PC-9 (cell line): Measurements from ENCODE around the gene SREK1. TPM values are rescaled to one million over a fixed set of nuclear protein-coding genes. Genes with fewer than 3 reads are reported as not detected.

ENCODE experiments used
- BruUV-seq: library from RNA; stranded (reverse); fragments of 400-500 nt; replicated peaks from 2 replicates; lab custom pipeline; 2021; lab: Mats Ljungman, UMichigan
- CTCF ChIA-PET: fragments of 300-600 bp; sonication (Branson Sonifier 250); formaldehyde crosslinking; loops from one replicate; lab custom pipeline; 2022; ENCODE audit warnings: antibody characterized with exemption; lab: Charles Lee
- POLR2A ChIA-PET: fragments of 300-600 bp; sonication (Branson Sonifier 250); formaldehyde crosslinking; loops from one replicate; lab custom pipeline; 2022; ENCODE audit warnings: antibody characterized with exemption; ENCODE audit not compliant: unreplicated experiment; lab: Charles Lee
- DNase-seq, 2 experiments: peaks; one replicate each; pipeline versions ENCODE4 v3.0.0 to v3.0.0-alpha.2; 2015 to 2022; ENCODE audit warnings: mixed read lengths in 1 of 2
- H2AFZ ChIP-seq: fragments of 200-600 bp; sonication (generic); 2 replicates; pipeline ENCODE4 v1.8.1; 2017; ENCODE audit warnings: antibody characterized with exemption
- H3F3A ChIP-seq: fragments of 200-600 bp; sonication (generic); 2 replicates; pipeline ENCODE4 v1.8.1; 2017; ENCODE audit warnings: antibody characterized with exemption, mild to moderate bottlenecking, low read depth; ENCODE audit not compliant: insufficient read depth
- H3K27ac ChIP-seq: fragments of 200-600 bp; sonication (generic); 2 replicates; pipeline ENCODE4 v1.6.1; 2016; ENCODE audit warnings: mixed run types
- H3K27me3 ChIP-seq: fragments of 200-600 bp; sonication (generic); 2 replicates; pipeline ENCODE4 v1.6.1; 2016; ENCODE audit warnings: low read depth, mixed run types; ENCODE audit not compliant: insufficient read depth
- H3K36me3 ChIP-seq: fragments of 200-600 bp; sonication (generic); 2 replicates; pipeline ENCODE4 v1.6.1; 2016; ENCODE audit warnings: low read depth, mixed run types
- H3K4me1 ChIP-seq: fragments of 200-600 bp; sonication (generic); replicated peaks from 2 replicates; pipeline ENCODE4 v1.6.1; 2016; ENCODE audit warnings: mixed run types; ENCODE audit not compliant: insufficient read depth
- H3K4me2 ChIP-seq: fragments of 200-600 bp; sonication (generic); 2 replicates; pipeline ENCODE4 v1.6.1; 2017; ENCODE audit warnings: mixed run types
- H3K4me3 ChIP-seq: fragments of 200-600 bp; sonication (generic); 2 replicates; pipeline ENCODE4 v1.6.1; 2016; ENCODE audit warnings: mixed run types
- H3K79me2 ChIP-seq: fragments of 200-600 bp; sonication (generic); 2 replicates; pipeline ENCODE4 v1.6.1; 2017; ENCODE audit warnings: low read depth, mixed run types
- H3K9me2 ChIP-seq: fragments of 200-600 bp; sonication (generic); 2 replicates; pipeline ENCODE4 v1.8.1; 2017; ENCODE audit warnings: mild to moderate bottlenecking; ENCODE audit not compliant: insufficient read depth
- H3K9me3 ChIP-seq: fragments of 200-600 bp; sonication (generic); 2 replicates; pipeline ENCODE4 v1.8.1; 2016; ENCODE audit warnings: low read depth; ENCODE audit not compliant: insufficient read depth
- H4K20me1 ChIP-seq: fragments of 200-600 bp; sonication (generic); 2 replicates; pipeline ENCODE4 v1.8.1; 2017; ENCODE audit not compliant: insufficient read depth
- EZH2 ChIP-seq: fragments of 200-600 bp; sonication (generic); IDR thresholded peaks from 2 replicates; pipeline ENCODE4 v1.8.0; 2017; ENCODE audit warnings: antibody characterized with exemption, low read depth
- intact Hi-C: fragments of 100-400 bp; cut with micrococcal nuclease; formaldehyde crosslinking; loops from one replicate; pipeline ENCODE4 v1.10.0; 2022; ENCODE audit not compliant: unreplicated experiment
- total RNA-seq: library from RNA; stranded (reverse); gene quantifications from 2 replicates; pipeline ENCODE4 v1.2.3, GENCODE V29; 2021
- TF ChIP-seq, protein P1 (sequence below): fragments of 200-600 bp; sonication (generic); conservative IDR thresholded peaks from 2 replicates; pipeline ENCODE4 v1.6.1; 2017; ENCODE audit warnings: mixed run types, antibody characterized with exemption, mild to moderate bottlenecking, moderate library complexity

The SREK1 gene
- total RNA-seq, 1 experiment from 2014 or later, result 73.8 TPM

GRCh38 chr5:66118304-66118703, 25.8 kb upstream of the SREK1 start:
- BruUV-seq, result no TSS peak

DNA sequence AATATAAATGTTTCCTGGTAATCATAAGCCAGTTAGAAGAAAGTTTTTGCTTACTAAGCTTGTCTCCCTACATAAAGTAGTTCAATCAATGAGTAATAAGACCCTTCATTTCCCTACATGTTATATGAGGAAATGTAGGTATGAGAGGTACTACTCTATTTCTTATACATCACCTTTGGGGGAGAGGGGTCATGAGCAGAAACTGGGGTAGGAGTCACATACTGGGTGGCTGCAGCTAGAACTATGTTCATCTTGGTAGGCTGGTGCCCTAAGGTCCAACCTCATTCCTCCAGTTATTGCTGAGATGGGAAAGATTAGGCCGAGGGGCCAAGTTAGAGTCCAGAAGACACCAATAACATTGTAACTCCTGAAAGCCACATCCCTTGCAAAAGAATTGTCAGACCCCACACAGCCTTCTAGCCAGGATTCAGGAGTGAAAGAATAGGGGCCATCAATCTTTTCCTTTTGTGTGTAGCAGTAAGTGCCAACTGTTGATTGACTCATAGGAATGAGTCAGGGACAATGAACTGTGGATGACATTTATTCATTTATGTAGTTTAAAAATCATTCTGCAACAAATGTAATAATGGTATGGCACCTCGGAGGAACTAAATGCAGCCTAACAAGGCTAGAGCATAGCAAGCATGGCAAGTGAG, 21.6 kb upstream of the SREK1 start:
- no TSS peak for BruUV-seq
- ChIA-PET CTCF (no interaction called here), POLR2A (no interaction called here)
- no peak for DNase-seq
- Histone ChIP-seq H2AFZ (no peak overlapping the region), H3K4me3 (no peak overlapping the region), H3K79me2 (no peaks in the 10 kb centered on the region), H3K36me3 (no peaks in the 10 kb centered on the region), H3K9me3 (no peaks in the 10 kb centered on the region), H3K4me2 (no peak overlapping the region), H3K9me2 (no peaks in the 10 kb centered on the region), H4K20me1 (no peaks in the 10 kb centered on the region), H3K27ac (no peak overlapping the region), H3F3A (no peaks in the 10 kb centered on the region), H3K4me1 (peaks cover 7% of the 10 kb centered on the region), H3K27me3 (no peaks in the 10 kb centered on the region)
- TF ChIP-seq, protein P1, sequence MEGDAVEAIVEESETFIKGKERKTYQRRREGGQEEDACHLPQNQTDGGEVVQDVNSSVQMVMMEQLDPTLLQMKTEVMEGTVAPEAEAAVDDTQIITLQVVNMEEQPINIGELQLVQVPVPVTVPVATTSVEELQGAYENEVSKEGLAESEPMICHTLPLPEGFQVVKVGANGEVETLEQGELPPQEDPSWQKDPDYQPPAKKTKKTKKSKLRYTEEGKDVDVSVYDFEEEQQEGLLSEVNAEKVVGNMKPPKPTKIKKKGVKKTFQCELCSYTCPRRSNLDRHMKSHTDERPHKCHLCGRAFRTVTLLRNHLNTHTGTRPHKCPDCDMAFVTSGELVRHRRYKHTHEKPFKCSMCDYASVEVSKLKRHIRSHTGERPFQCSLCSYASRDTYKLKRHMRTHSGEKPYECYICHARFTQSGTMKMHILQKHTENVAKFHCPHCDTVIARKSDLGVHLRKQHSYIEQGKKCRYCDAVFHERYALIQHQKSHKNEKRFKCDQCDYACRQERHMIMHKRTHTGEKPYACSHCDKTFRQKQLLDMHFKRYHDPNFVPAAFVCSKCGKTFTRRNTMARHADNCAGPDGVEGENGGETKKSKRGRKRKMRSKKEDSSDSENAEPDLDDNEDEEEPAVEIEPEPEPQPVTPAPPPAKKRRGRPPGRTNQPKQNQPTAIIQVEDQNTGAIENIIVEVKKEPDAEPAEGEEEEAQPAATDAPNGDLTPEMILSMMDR, result no peak
- TF ChIP-seq EZH2, result no peak
- intact Hi-C loops, result no loop called here

More at GRCh38 chr5:66118304-66118703, 25.8 kb upstream of the SREK1 start:
- Histone ChIP-seq H3K4me1 (peaks cover 7% of the 10 kb centered on the region), H3K9me2 (no peaks in the 10 kb centered on the region), H4K20me1 (no peaks in the 10 kb centered on the region), H3K27ac (no peak overlapping the region), H3F3A (no peaks in the 10 kb centered on the region), H3K27me3 (no peaks in the 10 kb centered on the region), H3K9me3 (no peaks in the 10 kb centered on the region), H3K79me2 (no peaks in the 10 kb centered on the region), H3K36me3 (no peaks in the 10 kb centered on the region), H3K4me3 (no peak overlapping the region), H2AFZ (no peak overlapping the region), H3K4me2 (no peak overlapping the region)
- intact Hi-C loops, result no loop called here
- CTCF ChIA-PET, result no interaction called here
- DNase-seq, result no peak
- TF ChIP-seq, protein P1, result no peak
- no peak for TF ChIP-seq EZH2
- POLR2A ChIA-PET, result no interaction called here

GRCh38 chr5:66129144-66129543, 15.0 kb upstream of the SREK1 start:
- Histone ChIP-seq H3K4me3 (no peak overlapping the region), H3K4me2 (no peak overlapping the region), H3K36me3 (no peaks in the 10 kb centered on the region), H3K9me2 (no peaks in the 10 kb centered on the region), H3K27me3 (no peaks in the 10 kb centered on the region), H3K4me1 (no peaks in the 10 kb centered on the region), H3K27ac (no peak overlapping the region), H3F3A (peaks cover 2% of the 10 kb centered on the region; the same call in 1 of the 2 replicates), H3K79me2 (no peaks in the 10 kb centered on the region), H4K20me1 (no peaks in the 10 kb centered on the region), H2AFZ (no peak overlapping the region), H3K9me3 (no peaks in the 10 kb centered on the region)
- no peak for DNase-seq
- ChIA-PET POLR2A (no interaction called here), CTCF (no interaction called here)
- intact Hi-C loops, result no loop called here
- no TSS peak for BruUV-seq
- TF ChIP-seq EZH2, result no peak
- TF ChIP-seq, protein P1, result no peak
